ENCODE results near the gene POLG2. TPM values are rescaled to one million over a fixed set of nuclear protein-coding genes. Genes with fewer than 3 reads are reported as not detected.
"Not testable (repeated sequence)": the region's sequence is repeated elsewhere in the genome, so short reads cannot be mapped to it uniquely, and the experiment has no call there.

The POLG2 gene
- polyA plus RNA-seq, 1 donor (not counting 4 experiments of a cell fraction or from before 2014, with no cell fraction given): 14.0 TPM

DNA sequence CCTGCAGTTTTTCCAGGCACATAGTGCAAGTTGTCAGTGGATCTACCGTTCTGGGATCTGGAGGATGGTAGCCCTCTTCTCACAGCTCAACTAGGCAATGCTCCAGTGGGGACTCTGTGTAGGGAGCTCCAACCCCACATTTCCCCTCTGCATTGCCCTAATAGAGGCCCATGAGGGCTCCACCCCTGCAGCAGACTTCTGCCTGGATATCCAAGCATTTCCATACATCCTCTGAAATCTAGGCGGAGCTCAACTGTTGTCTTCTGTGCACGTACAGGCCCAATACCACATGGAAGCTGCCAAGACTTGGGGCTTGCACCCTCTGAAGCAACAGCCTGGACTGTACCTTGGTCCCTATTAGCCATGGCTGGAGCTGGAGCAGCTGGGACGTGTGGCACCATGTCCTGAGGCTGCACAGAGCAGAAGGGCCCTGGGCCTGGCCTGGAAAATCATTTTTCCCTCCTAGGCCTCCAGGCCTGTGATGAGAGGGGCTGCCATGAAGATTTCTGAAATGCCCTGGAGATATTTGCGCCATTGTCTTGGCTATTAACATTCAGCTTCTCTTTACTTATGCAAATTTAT is 58.8 kb downstream of the POLG2 start:
- no peaks in the 10 kb centered on the region for H3K27me3 ChIP-seq (ENCODE audit: control insufficient read depth, extremely low read depth, insufficient read depth, low read length)
- H3K9me1 ChIP-seq (ENCODE audit: control insufficient read depth, extremely low read depth, insufficient read depth, low read length): no peaks in the 10 kb centered on the region
- H3K4me1 ChIP-seq (ENCODE audit: control insufficient read depth, extremely low read depth, insufficient read depth, low read length): no peaks in the 10 kb centered on the region
- no peak overlapping the region for H3K4me2 ChIP-seq (ENCODE audit: control insufficient read depth, extremely low read depth, insufficient read depth, low read depth, low read length)
- H3K27ac ChIP-seq (ENCODE audit: control insufficient read depth, insufficient read depth, low read length): no peak overlapping the region
- no peak for TF ChIP-seq EZH2 (IDR thresholded peaks at IDR 0.05; ENCODE audit: low read length)
- TF ChIP-seq, protein P1, sequence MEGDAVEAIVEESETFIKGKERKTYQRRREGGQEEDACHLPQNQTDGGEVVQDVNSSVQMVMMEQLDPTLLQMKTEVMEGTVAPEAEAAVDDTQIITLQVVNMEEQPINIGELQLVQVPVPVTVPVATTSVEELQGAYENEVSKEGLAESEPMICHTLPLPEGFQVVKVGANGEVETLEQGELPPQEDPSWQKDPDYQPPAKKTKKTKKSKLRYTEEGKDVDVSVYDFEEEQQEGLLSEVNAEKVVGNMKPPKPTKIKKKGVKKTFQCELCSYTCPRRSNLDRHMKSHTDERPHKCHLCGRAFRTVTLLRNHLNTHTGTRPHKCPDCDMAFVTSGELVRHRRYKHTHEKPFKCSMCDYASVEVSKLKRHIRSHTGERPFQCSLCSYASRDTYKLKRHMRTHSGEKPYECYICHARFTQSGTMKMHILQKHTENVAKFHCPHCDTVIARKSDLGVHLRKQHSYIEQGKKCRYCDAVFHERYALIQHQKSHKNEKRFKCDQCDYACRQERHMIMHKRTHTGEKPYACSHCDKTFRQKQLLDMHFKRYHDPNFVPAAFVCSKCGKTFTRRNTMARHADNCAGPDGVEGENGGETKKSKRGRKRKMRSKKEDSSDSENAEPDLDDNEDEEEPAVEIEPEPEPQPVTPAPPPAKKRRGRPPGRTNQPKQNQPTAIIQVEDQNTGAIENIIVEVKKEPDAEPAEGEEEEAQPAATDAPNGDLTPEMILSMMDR (optimal IDR thresholded peaks at IDR 0.05 in 1 of 3, IDR thresholded peaks at IDR 0.05 in 1 of 3, conservative IDR thresholded peaks at IDR 0.05 in 1 of 3; ENCODE audit: extremely low read depth in 1 of 3, insufficient read depth in 2 of 3, low read length in 3 of 3): no peak
- no peak overlapping the region for H3K4me3 ChIP-seq (ENCODE audit: control insufficient read depth in 2 of 3, extremely low read depth in 1 of 3, insufficient read depth in 2 of 3, low read depth in 1 of 3, low read length in 3 of 3)
- H3K36me3 ChIP-seq (ENCODE audit: control insufficient read depth in 2 of 2, extremely low read depth in 1 of 2, insufficient read depth in 2 of 2, low read length in 2 of 2): no peaks in the 10 kb centered on the region
- dilution Hi-C loops (cut with MboI; ENCODE audit: extremely low pct_ligation_motif_present, low sequenced_read_pairs): no loop called here
- no peaks in the 10 kb centered on the region for H3K79me2 ChIP-seq (ENCODE audit: control insufficient read depth, insufficient read depth, low read length)
- DNase-seq (ENCODE audit: low read depth, low spot score): no peak
- no peak overlapping the region for H2AFZ ChIP-seq (ENCODE audit: control insufficient read depth, low read length)
- FAIRE-seq: no peak
- no peaks in the 10 kb centered on the region for H4K20me1 ChIP-seq (ENCODE audit: control insufficient read depth, extremely low read depth, insufficient read depth, low read length)
- H3K9ac ChIP-seq (ENCODE audit: control insufficient read depth, extremely low read depth, insufficient read depth, low read length): no peak overlapping the region
- H3K9me3 ChIP-seq (ENCODE audit: control insufficient read depth, low read depth, low read length): peaks cover 7% of the 10 kb centered on the region

DNA sequence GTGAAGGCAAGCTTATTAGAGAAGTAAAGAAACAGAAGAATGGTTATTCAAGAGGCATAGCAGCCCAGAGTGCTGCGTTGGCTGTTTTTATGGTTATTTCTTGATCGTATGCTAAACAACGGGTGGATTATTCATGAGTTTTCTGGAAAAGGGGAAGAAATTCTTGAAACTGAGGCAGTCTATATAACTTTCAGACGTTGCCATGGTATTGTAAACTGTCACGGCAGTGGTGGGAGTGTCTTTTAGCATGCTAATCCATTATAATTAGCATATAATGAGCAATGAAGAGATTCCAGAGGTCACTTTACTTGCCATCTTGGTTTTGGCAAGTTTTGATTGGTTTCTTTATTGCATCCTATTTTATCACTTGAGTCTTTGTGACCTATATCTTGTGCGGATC is 65.3 kb downstream of the POLG2 start:
- dilution Hi-C loops (cut with MboI; ENCODE audit: extremely low pct_ligation_motif_present, low sequenced_read_pairs): no loop called here
- no peak overlapping the region for H3K9ac ChIP-seq (ENCODE audit: control insufficient read depth, extremely low read depth, insufficient read depth, low read length)
- no peaks in the 10 kb centered on the region for H3K36me3 ChIP-seq (ENCODE audit: control insufficient read depth in 2 of 2, extremely low read depth in 1 of 2, insufficient read depth in 2 of 2, low read length in 2 of 2)
- no peaks in the 10 kb centered on the region for H3K27me3 ChIP-seq (ENCODE audit: control insufficient read depth, extremely low read depth, insufficient read depth, low read length)
- no peak overlapping the region for H2AFZ ChIP-seq (ENCODE audit: control insufficient read depth, low read length)
- H3K27ac ChIP-seq (ENCODE audit: control insufficient read depth, insufficient read depth, low read length): no peak overlapping the region
- no peaks in the 10 kb centered on the region for H3K4me1 ChIP-seq (ENCODE audit: control insufficient read depth, extremely low read depth, insufficient read depth, low read length)
- no peak for FAIRE-seq
- no peak for DNase-seq (ENCODE audit: low read depth, low spot score)
- no peak overlapping the region for H3K4me3 ChIP-seq (ENCODE audit: control insufficient read depth in 2 of 3, extremely low read depth in 1 of 3, insufficient read depth in 2 of 3, low read depth in 1 of 3, low read length in 3 of 3)
- no peaks in the 10 kb centered on the region for H3K9me1 ChIP-seq (ENCODE audit: control insufficient read depth, extremely low read depth, insufficient read depth, low read length)
- H3K9me3 ChIP-seq (ENCODE audit: control insufficient read depth, low read depth, low read length): no peaks in the 10 kb centered on the region
- TF ChIP-seq EZH2 (IDR thresholded peaks at IDR 0.05; ENCODE audit: low read length): no peak
- TF ChIP-seq, protein P1 (optimal IDR thresholded peaks at IDR 0.05 in 1 of 3, IDR thresholded peaks at IDR 0.05 in 1 of 3, conservative IDR thresholded peaks at IDR 0.05 in 1 of 3; ENCODE audit: extremely low read depth in 1 of 3, insufficient read depth in 2 of 3, low read length in 3 of 3): no peak
- no peaks in the 10 kb centered on the region for H3K79me2 ChIP-seq (ENCODE audit: control insufficient read depth, insufficient read depth, low read length)
- no peaks in the 10 kb centered on the region for H4K20me1 ChIP-seq (ENCODE audit: control insufficient read depth, extremely low read depth, insufficient read depth, low read length)
- no peak overlapping the region for H3K4me2 ChIP-seq (ENCODE audit: control insufficient read depth, extremely low read depth, insufficient read depth, low read depth, low read length)

DNA sequence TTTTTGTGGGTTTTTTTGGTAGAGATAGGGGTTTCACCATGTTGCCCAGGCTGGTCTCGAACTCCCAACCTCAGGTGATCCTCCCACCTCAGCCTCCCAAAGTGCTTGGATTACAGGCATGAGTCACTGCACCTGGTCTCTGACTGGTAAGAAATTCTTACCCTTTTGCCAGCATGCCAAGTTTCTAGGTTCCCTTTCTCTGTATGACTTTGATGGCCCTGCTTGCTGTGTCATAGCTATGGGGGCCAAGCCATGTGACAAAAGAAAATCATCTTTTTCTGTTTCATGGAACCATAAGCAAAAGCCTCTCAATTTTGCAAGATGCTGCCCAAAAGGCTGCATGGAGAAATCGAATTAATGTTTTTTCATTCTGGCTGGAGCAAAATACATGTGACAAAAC is 66.8 kb downstream of the POLG2 start:
- H3K27me3 ChIP-seq (ENCODE audit: control insufficient read depth, extremely low read depth, insufficient read depth, low read length); H3K9me1 ChIP-seq (ENCODE audit: control insufficient read depth, extremely low read depth, insufficient read depth, low read length); H4K20me1 ChIP-seq (ENCODE audit: control insufficient read depth, extremely low read depth, insufficient read depth, low read length); FAIRE-seq; H2AFZ ChIP-seq (ENCODE audit: control insufficient read depth, low read length); H3K36me3 ChIP-seq (ENCODE audit: control insufficient read depth in 2 of 2, extremely low read depth in 1 of 2, insufficient read depth in 2 of 2, low read length in 2 of 2); DNase-seq (ENCODE audit: low read depth, low spot score); dilution Hi-C loops (cut with MboI; ENCODE audit: extremely low pct_ligation_motif_present, low sequenced_read_pairs); H3K4me2 ChIP-seq (ENCODE audit: control insufficient read depth, extremely low read depth, insufficient read depth, low read depth, low read length); H3K4me3 ChIP-seq (ENCODE audit: control insufficient read depth in 2 of 3, extremely low read depth in 1 of 3, insufficient read depth in 2 of 3, low read depth in 1 of 3, low read length in 3 of 3); H3K9ac ChIP-seq (ENCODE audit: control insufficient read depth, extremely low read depth, insufficient read depth, low read length); H3K4me1 ChIP-seq (ENCODE audit: control insufficient read depth, extremely low read depth, insufficient read depth, low read length); H3K9me3 ChIP-seq (ENCODE audit: control insufficient read depth, low read depth, low read length); H3K79me2 ChIP-seq (ENCODE audit: control insufficient read depth, insufficient read depth, low read length); H3K27ac ChIP-seq (ENCODE audit: control insufficient read depth, insufficient read depth, low read length): not testable (repeated sequence)

All from keratinocyte (primary cell).